SK-N-DZ (cell line): ENCODE results near the gene WFIKKN2.
"Not testable (repeated sequence)": the region's sequence is repeated elsewhere in the genome, so short reads cannot be mapped to it uniquely, and the experiment has no call there.

Experiments
- DNase-seq: peaks from one replicate; pipeline ENCODE4 v3.0.0-alpha.2; 2015; ENCODE audit warnings: low spot score
- small RNA-seq, 2 experiments: library from RNA; depleted of rRNA; stranded (forward); fragments of <200 nt; gene quantifications; one replicate each; pipeline ENCODE3, GENCODE V24; 2014

The WFIKKN2 gene

DNA sequence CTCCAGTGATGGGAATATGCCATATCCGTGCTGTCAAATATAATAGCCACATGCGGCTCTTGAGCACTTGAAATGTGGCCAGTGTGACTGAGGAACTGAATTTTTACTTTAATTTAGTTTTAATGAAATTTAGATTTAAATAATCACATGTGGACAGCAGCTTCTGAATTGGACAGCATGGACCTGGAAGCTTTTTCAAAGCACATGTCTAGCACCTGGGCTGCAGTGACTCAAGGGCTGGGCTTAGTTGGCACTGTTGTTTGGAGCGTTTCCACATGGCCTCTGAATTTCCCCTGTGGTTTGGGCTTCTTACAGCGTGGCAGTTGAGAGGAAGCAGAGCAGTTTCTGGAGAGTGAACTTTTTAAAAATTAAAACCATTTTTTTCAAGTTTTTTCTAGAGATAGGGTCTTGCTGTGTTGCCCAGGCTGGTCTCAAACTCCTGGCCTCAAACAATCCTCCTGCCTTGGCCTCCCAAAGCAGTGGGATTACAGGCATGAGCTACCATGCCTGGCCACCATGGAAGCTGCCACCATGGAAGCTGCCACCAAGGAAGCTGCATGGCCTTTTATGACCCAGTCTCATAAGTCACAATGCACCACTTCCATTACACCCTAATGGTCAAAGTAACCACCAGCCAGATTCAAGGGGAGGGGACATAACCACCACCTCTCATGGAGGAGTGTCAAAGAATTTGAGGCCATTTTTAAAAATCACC lies 37.5 kb downstream of the WFIKKN2 start:
- peak; percentile 60 for DNase-seq

DNA sequence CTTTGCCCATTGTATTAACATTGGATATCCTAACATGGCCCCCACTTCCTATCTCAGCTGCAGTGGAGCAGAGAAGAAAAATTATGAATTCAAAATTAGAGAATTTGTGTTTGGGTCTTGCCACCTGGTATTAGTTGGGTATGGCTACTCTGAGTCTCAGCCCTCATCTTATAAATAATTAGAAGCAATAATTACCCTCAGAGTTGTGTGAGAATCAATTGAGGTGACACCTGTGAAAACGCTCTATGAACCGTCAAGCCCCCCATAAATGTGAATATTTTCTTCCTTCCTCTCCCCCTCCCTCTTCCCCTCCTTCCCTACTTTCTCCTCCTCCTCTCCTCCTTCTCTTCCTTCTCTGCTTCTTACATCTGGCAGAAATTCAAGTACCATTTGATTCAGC lies 39.7 kb downstream of the WFIKKN2 start:
- DNase-seq: no peak

DNA sequence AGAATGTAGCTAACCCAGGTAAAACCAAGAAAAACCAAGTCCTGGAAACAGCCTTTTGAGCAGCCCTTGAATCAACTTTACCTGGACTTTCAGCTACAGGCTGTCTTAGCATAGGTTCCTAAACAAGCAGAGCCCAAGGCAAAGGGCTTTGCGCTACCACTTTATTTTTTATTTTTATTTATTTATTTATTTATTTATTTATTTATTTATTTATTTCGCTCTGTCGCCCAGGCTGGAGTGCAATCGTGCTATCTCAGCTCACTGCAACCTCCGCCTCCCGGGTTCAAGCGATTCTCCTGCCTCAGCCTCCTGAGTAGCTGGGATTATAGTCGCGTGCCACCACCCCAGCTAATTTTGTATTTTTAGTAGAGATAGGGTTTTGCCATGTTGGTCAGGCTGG lies 41.7 kb downstream of the WFIKKN2 start:
- not testable (repeated sequence) for DNase-seq

DNA sequence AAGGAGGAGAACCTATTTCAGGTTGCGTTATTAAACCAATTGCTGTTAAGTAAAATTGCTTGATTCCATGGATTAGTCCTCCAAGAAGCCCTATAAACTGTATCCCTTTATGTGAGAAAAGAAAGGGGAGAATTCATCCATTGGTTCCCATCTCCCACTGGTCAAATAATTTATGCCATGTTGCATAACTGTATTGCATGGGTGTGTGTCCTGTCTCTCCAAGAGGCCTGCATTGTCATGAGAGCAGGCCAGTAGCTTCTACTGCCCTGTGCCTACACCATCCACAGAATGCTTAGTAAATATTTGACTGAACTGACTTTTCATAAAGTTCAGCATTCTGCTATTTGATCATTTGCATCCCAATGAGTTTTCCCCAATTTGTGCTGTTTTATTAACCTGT lies 42.5 kb downstream of the WFIKKN2 start:
- no peak for DNase-seq

DNA sequence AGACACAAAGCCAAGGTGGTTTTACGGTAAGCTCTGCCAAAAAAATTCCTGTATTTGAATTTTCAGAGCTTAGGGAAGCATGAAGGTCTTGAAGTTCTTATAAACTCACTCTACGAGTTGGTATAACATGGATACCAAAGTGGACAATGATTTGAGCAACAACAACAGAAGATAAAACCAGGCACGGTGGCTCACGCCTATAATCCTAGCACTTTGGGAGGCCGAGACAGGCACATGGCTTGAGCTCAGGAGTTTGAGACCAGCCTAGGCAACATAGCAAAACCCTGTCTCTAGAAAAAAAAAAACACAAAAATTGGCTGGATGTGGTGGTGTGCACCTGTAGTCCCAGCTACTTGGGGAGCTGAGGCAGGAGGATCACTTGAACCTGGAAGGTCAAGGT lies 43.7 kb downstream of the WFIKKN2 start:
- DNase-seq: no peak

DNA sequence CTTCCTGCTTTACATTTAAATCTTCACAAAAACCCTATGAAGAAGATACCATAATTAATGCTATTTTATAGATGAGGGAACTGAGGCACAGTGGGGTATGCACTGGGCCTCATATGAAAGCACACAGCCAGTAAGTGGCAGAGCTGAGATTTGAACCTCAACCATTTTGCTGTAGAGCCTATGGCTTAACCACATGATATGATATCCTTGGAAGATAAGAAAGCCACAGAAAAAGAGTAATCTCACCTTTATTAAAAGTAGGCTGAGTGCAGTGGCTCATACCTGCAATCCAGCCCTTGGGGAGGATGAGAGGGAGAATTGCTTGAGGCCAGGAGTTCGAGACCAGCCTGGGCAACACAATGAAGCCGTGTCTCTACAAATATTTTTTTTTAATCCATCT lies 45.8 kb downstream of the WFIKKN2 start:
- no peak for DNase-seq

DNA sequence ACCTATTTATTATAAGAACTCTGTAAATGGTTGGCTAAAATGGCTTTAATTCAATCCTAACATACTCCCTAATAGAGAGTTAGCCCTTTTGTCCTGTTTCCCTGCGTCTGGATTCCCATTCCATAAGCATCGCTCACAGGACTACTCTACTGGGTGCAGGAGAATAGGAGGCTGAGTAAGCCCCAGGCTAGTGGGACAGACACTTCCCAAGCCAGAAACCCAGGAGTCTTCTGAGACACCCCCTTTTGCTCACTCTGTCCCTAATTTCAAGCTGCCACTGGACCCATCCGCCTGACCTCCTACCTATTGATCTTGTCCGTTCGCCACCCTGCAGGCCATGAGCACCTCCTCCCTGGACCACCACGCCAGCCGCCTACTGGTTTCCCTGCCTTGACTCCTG lies 47.5 kb downstream of the WFIKKN2 start:
- DNase-seq: no peak

DNA sequence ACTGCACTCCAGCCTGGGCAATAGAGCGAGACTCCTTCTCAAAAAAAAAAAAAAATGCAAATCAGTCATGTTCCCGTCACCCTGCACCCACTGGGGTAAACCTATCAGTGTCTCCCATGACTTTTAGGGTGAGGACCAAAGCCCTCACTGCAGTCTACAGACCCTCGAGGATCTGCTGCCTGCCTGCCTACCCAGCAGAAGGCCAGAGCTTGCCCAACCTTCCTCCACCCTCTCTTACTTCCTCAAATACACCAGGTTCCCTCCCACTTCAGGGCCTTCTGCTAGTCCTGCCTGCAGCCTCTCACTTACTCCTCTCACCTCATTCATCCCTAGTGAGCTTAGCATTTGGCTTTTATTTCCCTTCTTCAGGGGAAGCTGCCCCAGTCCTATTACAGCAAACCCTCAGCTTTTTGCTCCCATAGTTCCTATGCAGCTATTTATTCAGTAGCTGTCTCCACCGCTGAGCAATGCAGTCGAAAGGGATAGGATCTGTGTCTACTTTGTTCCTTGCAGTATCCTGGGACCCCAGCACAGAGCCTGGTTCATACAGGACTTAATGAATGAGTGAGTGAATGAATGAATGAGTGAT lies 48.6 kb downstream of the WFIKKN2 start:
- DNase-seq: no peak

DNA sequence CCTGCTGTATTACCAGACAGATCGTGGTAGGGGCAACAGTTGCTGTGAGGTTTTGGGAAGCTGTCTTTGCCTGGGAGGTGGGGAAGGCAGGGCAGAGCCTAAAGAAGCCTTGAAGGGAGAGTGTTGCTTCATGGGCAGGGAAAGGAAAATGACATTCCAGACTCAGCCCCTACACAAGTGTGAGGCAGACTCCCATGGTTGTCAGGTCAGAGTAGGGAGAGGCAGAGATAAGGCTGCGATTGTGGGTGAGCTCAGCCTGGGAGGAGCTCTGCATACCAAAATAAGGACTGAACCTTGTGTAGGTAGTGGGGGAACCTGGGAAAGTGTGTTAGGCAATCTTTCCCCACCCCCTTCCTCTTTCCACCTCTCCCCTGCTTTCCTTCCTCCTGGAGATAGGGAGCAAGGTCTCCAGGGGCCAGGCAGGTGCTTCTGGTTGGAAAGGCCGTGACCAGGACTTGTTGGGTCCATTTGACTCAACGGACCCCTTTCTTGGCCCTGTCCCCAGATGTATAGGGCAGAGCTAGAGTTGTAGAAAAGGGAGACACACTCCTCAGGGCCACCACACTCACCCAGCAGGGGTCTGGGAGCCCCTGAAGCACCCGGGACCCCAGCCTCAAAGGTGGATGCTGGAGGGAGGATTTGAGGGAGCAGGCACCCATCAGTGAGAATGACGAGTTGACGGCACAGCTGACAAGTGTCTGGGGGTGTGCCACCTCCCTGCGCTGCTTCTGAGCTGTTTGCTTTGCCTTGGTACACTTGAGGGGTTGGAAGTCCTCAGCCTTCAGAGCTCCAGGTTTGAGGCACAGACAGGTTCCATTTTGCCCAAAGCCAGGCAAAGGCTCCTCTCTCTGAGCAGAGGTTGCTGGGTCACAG lies 49.3 kb downstream of the WFIKKN2 start:
- DNase-seq: no peak

DNA sequence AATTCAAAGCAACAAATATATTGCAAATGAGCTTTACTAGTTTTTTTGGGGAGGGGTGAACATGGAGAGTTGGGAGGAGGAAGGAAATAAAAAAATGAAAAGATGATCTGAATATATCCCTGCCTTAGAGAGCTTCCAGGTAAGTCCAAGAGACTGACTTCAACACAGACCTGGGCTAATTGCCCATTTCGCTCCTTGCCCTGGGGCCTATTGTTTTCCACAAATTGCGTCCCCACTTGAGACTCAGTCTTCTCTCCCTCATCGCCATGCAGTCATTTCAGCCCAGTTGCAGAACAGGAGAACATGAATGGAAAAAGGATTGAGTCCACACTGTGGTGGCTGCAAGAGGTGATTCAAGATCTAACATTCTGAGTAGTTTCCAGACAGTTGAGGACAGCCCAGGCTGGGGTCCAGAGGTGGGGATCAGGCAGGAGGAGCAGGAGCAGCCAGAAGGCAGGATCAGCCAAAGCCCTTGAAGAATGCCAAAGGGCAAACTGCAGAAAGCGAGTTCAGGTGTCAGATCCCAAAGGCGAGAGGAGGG lies 52.4 kb downstream of the WFIKKN2 start:
- no peak for DNase-seq

DNA sequence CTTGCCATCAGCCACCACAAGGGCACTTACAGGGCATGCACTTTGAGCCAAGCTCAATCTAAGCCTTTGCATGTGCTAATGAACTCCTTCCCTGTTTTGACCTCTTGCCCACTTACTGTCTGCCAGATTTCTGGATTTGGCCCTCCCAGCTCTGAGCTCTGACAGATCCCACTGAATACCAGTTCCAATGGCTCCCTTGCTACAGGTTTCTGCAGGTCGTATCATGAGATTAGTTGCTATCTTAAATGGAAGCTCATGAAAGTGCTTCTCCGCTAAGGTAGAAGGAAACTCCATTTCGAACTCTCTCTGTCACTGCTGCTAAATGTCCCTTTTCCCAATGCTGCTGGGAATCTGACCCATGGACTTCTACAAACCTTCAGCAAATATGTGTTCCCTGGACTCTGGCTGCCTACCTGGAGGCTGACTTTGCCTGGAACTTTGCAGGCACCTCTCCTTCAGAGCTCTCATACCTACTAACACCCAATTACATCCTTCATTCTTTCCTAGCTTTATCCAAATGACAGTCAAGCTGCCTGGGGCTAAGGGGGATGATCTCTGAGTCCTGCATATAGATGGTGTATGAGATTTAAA lies 54.2 kb downstream of the WFIKKN2 start:
- no peak for DNase-seq

DNA sequence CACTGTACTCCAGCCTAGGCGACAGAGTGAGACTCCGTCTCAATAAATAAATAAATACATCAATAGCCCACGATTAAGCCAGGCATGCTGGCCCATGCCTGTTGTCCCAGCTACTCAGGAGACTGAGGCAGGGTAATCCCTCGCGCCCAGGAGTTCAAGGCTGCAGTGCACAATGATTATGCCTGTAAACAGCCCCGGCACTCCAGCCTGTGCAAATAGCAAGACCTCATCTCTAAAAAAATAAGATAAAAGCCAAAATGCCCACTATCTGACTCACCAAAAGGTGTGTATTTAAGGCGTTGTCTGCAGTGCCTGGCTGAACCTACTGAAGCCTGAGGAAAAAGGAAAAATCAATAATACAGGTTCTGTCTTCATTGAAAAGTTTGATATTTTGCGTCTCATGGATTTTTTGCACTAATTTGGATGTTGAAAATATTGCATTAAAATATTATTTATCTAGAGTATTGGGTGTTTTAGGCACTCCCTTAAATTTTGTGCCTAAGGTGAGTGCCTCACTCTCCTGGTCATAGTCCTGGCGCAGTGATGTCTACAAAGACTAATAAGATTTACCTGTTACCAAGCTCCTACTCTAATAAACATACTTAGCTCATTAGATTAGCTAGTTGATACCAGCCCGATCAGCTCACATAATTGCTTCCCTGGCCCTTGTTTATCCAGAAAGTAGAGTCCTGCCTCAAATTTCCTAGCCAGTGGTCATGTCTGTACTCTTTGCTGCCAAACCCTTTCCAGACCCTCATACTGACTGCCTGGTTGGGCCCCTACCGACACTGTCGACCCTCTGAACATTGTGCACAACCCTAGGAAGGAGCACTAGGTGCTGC lies 55.5 kb downstream of the WFIKKN2 start:
- no peak for DNase-seq

DNA sequence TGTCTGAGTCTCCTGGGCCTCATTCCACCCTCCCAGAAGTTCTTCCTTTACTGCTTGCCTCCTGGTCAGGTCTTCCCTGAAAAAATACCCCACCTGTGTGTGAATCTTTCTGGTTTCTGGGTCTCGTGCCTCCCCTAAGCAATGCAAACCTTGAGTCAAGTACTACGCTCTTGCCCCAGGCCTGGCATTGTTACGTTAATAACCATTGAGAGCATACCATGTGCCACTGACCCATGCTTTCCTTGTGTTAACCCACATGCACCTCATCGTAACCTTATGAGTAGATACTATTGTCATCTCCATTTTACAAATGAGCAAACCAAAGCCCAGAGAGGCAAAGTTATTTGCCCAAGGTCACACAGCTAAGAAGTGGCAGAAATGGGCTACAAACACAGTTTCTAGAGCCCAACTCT lies 56.2 kb downstream of the WFIKKN2 start:
- DNase-seq: no peak

Small RNAs within 50 kb of the gene (small RNA-seq; reads per million reads assigned to genes)
- gene AC005921.1: 0 to 0.09 reads per million in 2 experiments
